ENCODE measurements around the gene INAFM2.
A peak's percentile ranks its signal among the peaks of the same experiment; 100 is the strongest.

INAFM2 gene

DNA sequence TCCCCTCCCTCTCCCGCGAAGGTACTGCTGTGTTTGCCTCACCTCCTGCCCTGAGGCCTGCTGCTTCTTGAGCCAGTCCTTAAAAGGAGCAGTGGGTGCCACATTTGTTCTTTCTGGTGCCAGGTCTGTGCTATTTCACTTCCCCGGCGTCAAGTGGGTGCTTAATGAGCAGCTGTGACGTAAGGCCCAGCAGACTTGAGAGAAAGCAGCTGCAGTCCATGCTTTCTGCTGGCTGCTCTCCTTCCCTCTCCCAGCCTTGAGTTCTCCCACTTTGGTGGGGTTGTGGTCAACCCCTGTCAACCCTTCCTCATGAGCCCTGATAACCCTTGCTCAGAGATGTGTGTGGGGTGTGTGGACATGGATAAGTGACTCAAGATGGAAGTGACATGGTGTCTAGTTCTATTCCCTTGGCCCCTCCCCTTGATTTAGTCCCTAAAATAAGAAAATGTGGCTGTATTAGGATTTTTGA is 6.9 kb downstream of the INAFM2 start:
- DNase-seq: no peak

DNA sequence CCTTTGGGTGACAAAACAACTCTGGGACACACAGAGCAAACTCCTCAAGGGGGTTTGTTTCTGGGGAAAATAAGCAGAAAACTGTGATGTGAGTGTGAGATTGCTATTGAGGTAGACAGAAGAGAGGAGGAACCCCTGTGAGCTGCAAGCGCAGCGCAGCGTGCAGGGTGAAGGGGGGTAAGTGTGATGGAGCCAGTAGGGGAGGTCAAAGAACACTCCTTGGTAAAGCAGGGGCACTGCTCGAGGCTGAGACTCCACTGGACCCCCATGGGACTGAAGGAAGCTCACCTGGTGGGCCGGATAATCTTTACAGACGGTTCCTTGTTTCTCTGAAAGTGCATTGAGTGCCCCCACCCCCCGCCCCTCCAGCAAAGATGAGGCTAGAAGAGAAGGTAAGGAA is 7.5 kb downstream of the INAFM2 start:
- no peak for DNase-seq

GRCh38 chr15:40331637-40332036 is 8.1 kb downstream of the INAFM2 start:
- DNase-seq: no peak

DNA sequence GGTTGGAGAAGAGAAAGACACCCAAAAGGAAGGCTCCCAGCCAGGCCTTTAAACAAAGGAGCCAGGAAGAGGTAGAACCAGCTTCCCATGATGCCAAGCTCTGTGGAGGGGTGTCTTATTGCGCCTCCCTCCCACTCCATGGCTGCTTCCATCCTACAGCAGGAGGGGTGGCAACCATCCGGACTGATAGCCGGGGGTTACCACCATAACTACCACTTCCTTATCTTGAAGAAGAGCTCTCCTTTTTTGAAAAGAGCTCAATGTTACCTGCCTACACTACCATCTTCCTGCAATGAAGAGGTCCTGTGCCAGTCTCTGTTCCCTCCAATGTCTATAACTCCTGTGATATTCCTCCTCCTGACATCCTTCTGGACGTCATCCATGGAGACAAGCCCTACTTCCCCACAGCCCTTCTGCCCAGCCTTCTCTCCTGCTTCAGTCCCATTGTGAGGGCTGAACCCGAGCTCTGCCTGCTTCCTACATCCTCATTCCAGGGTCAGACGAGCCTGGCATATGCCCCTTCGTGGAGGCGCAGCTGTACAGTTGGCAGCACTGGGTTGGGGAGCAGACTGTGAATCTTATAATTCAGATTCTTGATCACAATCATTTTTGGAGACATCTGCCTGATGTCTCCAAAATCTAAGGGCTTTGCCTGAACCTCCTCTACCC is 8.8 kb downstream of the INAFM2 start:
- no peak for DNase-seq

DNA sequence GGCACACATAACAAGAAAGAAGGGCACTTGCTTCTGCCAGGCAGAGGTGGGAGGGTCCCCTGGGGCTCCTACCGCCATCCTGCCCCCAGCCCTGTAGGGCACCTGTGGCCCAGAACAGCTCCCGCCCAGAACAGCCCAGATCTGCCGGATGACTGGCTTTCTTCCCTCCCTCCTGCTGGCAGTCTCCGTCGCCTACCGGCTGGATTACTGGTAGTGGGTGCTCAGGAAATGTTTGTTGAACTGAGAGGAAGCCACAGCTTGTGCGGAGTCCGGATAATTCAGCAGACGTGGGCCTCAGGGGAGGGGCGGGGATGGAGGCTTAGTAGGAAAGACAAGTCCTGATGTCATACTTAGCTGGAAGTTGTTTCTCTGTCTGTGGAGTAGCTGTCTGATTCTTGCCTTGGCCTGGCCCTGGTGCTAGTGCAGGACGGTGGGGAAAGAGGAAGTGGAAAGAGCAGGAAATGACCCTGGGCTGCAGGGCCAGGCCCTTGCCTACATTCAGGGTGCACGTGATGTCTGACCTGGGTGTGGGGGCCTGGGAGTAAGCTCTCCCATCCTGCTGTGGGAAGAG is 10.5 kb downstream of the INAFM2 start:
- no peak for DNase-seq

DNA sequence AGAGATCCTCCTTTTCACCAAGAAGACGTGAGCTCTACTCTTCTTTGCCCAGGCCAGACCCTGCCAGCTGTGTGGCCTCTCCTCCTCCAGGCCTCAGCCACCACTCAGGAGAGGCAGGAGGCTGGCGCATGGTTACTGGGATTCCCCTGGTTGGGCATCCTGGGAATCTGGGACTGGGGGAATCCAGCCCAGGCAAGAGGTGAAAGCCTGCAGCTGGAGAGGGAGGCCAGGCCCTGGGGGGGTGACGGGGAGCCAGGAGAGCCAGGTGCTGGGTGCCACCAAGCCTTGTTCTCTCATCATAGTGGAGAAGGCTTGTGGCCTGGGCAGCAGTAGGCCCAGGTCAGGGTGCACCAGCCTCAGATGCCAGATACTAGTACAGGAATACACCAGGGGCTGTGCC is 11.0 kb downstream of the INAFM2 start:
- DNase-seq: no peak

DNA sequence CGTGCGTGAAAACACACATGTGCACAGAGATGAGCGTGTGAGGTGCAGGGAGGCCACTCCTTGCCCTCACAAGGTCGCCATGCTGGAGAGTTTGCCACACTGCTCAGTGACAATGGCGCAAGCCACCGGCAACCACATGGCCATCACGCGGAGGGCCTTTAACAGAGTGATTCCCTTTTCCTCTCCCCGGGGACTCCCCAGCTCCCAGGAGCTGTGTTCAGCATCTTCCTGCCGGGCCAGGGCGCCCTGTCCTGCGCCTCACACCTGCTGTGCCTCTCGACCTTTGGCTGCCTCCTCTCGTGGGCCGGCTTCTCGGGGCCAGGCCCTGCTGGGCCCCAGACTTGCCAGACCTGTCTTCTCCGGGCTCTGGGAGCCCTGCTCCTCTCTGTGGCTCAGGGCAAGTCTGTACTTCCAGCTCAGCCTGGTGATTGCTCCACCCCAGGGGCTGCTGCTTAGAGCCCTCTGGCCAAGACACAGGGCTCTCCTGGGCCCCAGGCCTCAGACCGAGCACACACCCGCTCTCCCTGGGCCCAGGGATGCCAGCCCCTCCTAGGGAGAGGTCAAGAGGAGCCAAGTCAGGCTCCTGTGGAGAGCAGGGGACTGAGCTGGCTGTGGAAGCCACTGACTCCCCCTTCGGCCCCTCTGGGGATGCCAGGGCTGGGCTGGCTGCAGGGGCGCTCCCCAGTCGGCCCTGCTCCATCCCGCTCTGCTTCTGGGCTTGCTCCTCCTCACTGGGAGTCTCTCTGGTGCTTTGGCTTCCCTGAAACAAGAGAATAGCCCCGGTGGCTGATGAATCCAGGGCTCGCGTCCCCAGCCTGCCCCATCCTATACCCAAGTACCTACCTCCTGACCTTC is 11.7 kb downstream of the INAFM2 start:
- no peak for DNase-seq

- DNase-seq: no peak
Observed at GRCh38 chr15:40335938-40336743, 12.6 kb downstream of the INAFM2 start.

DNA sequence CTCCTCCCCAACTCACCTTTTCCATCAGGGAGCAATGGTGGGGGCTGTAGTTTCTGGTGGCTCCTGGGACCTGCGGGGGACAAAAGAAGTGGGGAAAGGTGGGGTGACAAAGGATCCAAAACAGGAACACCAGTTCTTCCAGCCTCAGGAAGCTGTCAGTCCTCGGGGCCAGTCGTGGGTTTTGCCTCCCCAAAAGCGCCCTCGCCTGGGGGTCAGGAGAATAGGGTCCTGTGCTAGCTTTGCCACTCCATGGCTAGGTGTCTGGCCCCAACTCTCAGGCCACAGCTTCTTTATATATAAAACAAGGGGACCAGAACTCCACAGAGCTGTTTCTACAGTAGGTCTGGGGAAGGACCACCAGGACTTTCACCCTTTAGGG is 13.2 kb downstream of the INAFM2 start:
- DNase-seq: no peak

GRCh38 chr15:40337597-40337996 is 14.1 kb downstream of the INAFM2 start:
- no peak for DNase-seq

- DNase-seq: peak; percentile 71
Observed at GRCh38 chr15:40338041-40338657, 14.7 kb downstream of the INAFM2 start.

DNA sequence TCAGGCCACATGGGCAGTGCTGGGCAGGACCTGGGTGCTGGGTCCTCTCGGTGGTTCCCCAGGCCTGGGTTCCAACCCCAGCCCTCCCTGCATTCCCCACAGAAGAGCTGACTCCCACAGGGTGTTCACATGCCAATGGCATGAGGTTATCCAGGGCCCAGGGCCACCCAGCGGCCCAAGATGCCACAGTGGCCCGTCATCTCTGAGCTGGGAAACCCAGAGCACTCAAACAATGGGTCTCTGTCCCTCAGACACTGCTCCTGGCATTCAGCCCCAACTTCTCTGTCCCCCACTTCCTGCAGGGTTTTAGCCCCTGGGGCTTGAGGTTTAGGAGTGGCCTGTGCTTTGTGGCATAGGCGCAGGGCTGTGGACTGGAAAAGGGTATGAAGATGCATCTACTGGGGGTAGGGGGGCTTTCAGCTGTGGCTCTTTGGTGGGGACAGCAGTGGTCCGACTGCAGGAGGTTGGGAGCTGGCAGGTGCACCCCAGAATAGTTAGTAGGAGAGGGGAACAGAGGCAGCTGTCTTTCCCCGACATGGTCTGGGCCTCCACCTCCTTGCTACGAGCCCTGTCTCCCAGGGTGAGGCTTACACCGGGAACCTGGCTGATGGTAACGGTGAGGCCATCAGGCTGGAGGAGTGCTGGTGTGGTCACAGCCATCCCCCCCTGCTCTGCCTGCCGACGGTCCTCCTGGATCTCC is 15.6 kb downstream of the INAFM2 start:
- DNase-seq: no peak

DNA sequence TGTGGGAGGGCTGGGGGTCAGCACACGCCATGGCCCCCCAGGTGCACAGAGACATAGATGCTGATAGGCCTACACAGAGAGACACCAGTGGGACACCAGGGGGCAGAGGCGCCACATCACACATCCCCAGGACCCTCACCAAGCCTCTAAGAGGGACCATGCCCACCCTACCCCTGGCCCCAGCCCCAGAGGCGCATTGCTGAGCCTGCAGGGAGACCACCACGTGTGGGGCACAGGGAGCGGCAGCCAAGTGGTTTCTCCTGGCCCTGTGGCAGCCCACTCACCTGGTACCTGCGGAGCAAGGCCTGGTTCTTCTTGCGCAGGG is 16.1 kb downstream of the INAFM2 start:
- DNase-seq: no peak

DNA sequence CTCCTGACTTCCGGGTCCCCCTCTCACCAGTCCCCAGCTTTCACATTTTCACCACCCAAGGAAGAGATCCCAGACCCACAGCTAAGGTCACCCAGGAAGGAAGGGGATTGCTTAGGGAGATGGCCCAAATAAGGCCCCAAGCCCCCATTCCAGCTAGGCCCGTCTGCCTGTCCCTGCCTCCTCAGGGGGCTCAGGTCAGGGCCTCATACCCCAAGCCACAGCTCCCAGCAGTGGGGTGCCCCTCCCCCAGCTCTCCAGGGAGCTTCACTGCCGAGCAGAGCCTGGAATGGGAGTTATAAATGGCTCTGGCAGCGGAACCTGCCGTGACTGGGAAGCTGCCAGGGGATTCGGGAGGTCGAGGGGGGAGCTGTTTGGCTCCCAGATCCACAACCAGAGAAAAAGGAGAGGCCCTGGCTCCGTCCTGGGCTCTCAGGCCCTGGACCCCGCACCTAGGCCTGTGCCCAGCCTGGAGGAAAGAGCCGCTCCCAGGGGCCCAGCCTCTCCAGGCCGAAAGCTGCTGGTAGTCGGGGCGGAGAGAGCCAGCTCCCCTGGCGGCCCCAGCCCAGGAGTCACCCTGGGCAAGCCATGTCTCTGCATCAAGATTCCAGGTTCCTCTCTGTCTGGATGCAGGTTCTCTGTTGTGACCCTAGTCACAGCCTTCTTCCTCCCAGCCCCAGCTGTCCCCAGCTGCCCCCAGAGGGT is 16.7 kb downstream of the INAFM2 start:
- no peak for DNase-seq

- DNase-seq: no peak
Observed at GRCh38 chr15:40340740-40341400, 17.4 kb downstream of the INAFM2 start, which contains the start of gene CCDC9B. TSS of gene CCDC9B (minus strand) at chr15:40340939. CDS start at chr15:40340819, 120 bp downstream.

GRCh38 chr15:40342416-40343320 is 19.2 kb downstream of the INAFM2 start:
- no peak for DNase-seq

- no peak for DNase-seq
Observed at GRCh38 chr15:40343512-40343911, 20.0 kb downstream of the INAFM2 start.

GRCh38 chr15:40344217-40344616 is 20.7 kb downstream of the INAFM2 start:
- no peak for DNase-seq

GRCh38 chr15:40344631-40345120 is 21.2 kb downstream of the INAFM2 start:
- DNase-seq: peak; percentile 65
